Activated naive CD8-positive, alpha-beta T cell treated with anti-CD3 and anti-CD28 coated beads, Interleukin-2, amount 50 U/mL, for 24 hours (primary cell): Measurements from ENCODE around the gene TMEM92.
"Not testable (repeated sequence)": the region's sequence is repeated elsewhere in the genome, so short reads cannot be mapped to it uniquely, and the experiment has no call there.

Source experiments
- ATAC-seq: fragments of 150-1000 bp; cut with Tn5 transposase; one replicate; pipeline ENCODE4 v1.10.0; 2021
- DNase-seq: peaks from one replicate; pipeline ENCODE4 v3.0.0; 2021
- H3K27ac Mint-ChIP-seq: one replicate; pipeline ENCODE4 v1.8.0; 2021; ENCODE audit warnings: mild to moderate bottlenecking, mixed read lengths
- H3K27me3 Mint-ChIP-seq: one replicate; pipeline ENCODE4 v1.8.0; 2021; ENCODE audit warnings: mixed read lengths
- H3K36me3 Mint-ChIP-seq: one replicate; pipeline ENCODE4 v1.8.0; 2021; ENCODE audit warnings: low read depth, mixed read lengths
- H3K4me1 Mint-ChIP-seq: one replicate; pipeline ENCODE4 v1.8.0; 2021; ENCODE audit warnings: mixed read lengths
- H3K4me3 Mint-ChIP-seq: one replicate; pipeline ENCODE4 v1.8.0; 2021; ENCODE audit warnings: mild to moderate bottlenecking, moderate library complexity, mixed read lengths
- H3K9me3 Mint-ChIP-seq: one replicate; pipeline ENCODE4 v1.8.0; 2021; ENCODE audit warnings: mixed read lengths

TMEM92 gene

DNA sequence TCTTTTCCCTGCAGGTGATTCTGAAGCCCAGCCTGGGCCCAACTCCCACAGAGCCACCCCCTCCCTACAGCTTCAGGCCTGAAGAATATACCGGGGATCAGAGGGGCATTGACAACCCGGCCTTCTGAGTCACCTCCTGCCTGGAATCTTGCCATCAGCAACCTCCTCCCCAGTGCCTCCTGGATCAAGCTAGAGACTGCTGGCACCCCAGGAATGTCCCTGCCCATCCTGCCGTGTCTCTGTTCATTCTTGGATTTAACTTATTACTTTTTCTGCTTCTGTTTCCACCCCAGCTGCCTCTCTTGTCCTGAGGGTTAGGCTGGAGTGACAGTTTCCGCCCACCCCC, 4.9 kb downstream of the TMEM92 start:
- H3K4me1 Mint-ChIP-seq, result peaks cover 10% of the 10 kb centered on the region
- ATAC-seq (no peak), DNase-seq (no peak)
- H3K36me3 Mint-ChIP-seq, result no peaks in the 10 kb centered on the region
- H3K27me3 Mint-ChIP-seq, result peaks cover 38% of the 10 kb centered on the region
- no peak overlapping the region for H3K4me3 Mint-ChIP-seq
- H3K27ac Mint-ChIP-seq, result no peak overlapping the region
- H3K9me3 Mint-ChIP-seq, result no peaks in the 10 kb centered on the region

DNA sequence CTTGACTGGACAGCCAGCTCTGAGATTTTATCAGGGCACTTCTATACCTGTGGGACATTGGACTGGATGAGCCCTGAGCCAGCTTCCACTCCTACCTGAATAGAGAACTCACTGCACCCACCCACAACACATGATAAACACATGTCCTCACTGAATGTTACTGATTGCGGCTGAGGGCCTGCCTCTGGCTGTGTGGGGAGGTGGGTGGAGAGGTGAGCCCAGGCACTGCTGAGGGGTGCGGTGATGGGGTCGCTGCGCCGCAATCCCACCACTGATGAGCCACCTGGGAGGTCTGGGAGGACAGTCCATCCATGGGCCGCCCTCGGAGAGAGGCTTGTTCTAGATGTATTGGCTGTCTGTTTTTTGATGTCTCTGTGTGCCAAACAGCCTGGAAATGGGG, 5.4 kb downstream of the TMEM92 start:
- no peaks in the 10 kb centered on the region for H3K36me3 Mint-ChIP-seq
- H3K4me3 Mint-ChIP-seq, result no peak overlapping the region
- H3K27me3 Mint-ChIP-seq, result peaks cover 36% of the 10 kb centered on the region
- H3K4me1 Mint-ChIP-seq, result peaks cover 10% of the 10 kb centered on the region
- no peak overlapping the region for H3K27ac Mint-ChIP-seq
- no peak for ATAC-seq
- H3K9me3 Mint-ChIP-seq, result no peaks in the 10 kb centered on the region
- DNase-seq, result no peak

DNA sequence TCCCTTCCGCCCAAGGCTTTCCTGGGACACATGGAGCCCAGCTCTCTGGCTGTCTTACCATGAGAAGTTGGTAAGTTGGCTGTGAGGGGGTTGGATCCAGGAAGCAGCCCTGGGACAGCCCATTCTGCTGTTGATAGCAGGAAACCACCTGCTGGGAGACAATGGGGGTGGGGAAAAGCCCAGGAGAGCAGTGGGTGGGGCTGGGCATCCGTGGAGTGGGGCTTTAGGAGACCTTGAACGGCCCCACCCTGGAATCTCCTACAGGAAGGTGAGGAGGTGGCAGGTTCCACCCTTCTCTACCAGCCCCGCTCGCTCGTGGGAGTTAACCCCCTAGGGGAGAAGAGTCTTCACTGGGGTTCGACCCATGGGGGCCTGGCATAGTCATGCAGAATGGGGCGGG, 5.8 kb downstream of the TMEM92 start:
- no peaks in the 10 kb centered on the region for H3K36me3 Mint-ChIP-seq
- DNase-seq (no peak), ATAC-seq (no peak)
- H3K27me3 Mint-ChIP-seq, result peaks cover 32% of the 10 kb centered on the region
- no peak overlapping the region for H3K4me3 Mint-ChIP-seq
- H3K9me3 Mint-ChIP-seq, result no peaks in the 10 kb centered on the region
- H3K27ac Mint-ChIP-seq, result no peak overlapping the region
- peaks cover 10% of the 10 kb centered on the region for H3K4me1 Mint-ChIP-seq

DNA sequence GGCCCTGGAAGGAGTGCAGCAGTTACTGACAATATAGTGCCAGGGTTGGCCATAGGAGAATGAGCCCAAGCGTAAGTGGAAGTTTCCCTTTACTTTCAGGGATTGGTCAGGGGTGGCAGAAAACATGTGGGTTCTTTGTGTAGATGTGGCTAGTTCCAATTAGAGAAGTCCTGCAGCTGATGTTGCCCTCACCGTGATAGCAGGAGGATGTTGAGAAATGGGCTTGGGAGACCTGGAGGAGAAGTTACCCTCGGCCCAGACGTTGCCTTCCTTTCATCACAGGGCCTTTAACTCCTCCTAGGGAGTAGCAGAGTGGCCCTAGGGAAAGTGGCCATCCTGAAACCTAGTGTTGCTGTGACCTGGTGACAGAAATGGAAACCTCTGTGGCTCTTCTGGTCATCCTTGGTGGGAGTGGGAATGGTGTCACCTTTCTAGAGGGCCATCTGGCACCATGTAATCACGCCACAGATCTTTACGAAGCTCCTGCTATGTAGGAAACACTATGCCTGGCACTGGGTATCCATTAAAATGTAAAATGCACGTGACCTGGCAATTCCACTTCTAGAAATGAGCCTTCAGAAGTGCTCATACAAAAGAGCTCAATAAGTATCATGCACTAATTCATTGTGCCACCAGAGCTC, 6.7 kb downstream of the TMEM92 start:
- H3K4me3 Mint-ChIP-seq, result no peak overlapping the region
- H3K27me3 Mint-ChIP-seq, result peaks cover 27% of the 10 kb centered on the region

DNA sequence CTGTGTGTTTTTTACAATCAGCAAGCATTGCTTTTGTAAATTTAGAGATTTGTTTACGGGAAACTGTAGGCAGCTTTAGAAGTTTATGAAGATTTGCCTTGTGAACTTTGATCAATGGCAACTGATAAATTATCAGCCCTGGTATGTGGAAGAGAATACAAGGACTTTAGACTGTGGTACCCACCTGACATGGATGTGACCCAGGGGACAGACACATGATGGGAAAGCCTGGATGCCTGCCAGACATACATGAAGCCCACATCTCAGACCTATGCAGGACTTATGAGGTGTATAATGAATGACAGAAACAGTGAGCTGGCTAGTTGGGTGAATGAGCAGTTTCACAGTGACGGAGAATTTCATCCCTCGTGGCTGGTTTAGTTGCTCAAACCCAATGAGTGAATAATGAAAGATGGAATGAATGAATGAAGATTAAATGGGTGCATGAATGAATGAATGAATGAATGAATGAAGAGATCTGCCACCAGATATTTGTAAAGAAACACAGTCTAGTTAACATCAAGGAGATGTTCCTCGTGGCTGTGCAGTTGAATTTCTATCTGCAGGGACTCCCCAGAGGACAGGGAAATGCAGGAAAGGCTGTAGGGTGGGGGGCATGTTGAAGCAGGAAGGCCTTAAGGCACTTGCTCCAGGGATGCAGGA, 7.6 kb downstream of the TMEM92 start:
- H3K4me3 Mint-ChIP-seq, result no peak overlapping the region
- peaks cover 11% of the 10 kb centered on the region for H3K4me1 Mint-ChIP-seq
- no peak for DNase-seq
- no peak overlapping the region for H3K27ac Mint-ChIP-seq
- no peak for ATAC-seq
- H3K36me3 Mint-ChIP-seq, result no peaks in the 10 kb centered on the region
- peaks cover 27% of the 10 kb centered on the region for H3K27me3 Mint-ChIP-seq
- no peaks in the 10 kb centered on the region for H3K9me3 Mint-ChIP-seq

More for the DNA sequence above, 6.7 kb downstream of the TMEM92 start:
- no peaks in the 10 kb centered on the region for H3K36me3 Mint-ChIP-seq
- ATAC-seq, result no peak
- no peak overlapping the region for H3K27ac Mint-ChIP-seq
- no peak for DNase-seq
- peaks cover 10% of the 10 kb centered on the region for H3K4me1 Mint-ChIP-seq
- no peaks in the 10 kb centered on the region for H3K9me3 Mint-ChIP-seq

DNA sequence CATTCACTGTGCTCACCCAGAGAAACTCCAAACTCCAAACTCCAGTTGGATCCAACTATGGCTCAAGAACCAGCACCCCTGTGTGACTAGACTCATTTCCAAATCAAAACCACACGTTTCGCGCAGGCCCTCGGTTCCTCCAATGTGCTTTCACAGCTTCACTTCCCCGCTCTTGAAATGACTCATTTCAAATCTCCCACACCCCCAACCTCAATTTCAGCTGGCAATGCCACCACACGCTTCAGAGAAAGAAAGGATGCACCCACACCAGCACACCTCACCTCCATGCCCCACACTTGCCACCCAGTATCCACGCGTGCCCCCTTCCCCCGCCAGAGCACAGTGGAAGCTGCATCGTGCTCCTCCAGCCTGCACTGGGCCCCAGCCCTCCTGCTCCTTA, 9.0 kb downstream of the TMEM92 start:
- Mint-ChIP-seq H3K4me3 (no peak overlapping the region), H3K27ac (no peak overlapping the region), H3K4me1 (peaks cover 11% of the 10 kb centered on the region), H3K27me3 (peaks cover 24% of the 10 kb centered on the region), H3K36me3 (no peaks in the 10 kb centered on the region), H3K9me3 (no peaks in the 10 kb centered on the region)
- ATAC-seq (peak; percentile 69), DNase-seq (peak; percentile 26)

DNA sequence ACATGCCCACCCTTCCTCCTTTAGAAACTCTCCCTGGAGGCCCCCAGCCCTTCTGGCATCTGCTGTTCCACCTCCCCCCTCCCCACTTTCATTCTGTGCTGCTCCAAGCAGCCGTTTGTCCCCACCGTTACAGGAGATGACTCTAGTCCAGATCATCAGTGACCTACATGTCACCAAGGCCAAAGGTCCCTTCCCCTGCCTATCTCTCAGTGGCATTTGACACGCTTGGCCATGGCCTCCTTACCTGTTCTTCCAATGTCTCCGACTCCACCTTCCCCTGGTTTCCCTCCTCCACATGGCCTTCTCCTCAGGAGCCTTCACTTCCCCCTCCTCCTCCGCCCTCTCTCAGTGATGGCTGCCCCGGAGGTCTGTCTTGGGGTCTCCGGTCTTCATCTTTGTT, 9.4 kb downstream of the TMEM92 start:
- Mint-ChIP-seq H3K36me3 (no peaks in the 10 kb centered on the region), H3K27ac (no peak overlapping the region), H3K9me3 (no peaks in the 10 kb centered on the region), H3K27me3 (peaks cover 28% of the 10 kb centered on the region), H3K4me3 (no peak overlapping the region), H3K4me1 (peaks cover 11% of the 10 kb centered on the region)
- DNase-seq (no peak), ATAC-seq (no peak)

DNA sequence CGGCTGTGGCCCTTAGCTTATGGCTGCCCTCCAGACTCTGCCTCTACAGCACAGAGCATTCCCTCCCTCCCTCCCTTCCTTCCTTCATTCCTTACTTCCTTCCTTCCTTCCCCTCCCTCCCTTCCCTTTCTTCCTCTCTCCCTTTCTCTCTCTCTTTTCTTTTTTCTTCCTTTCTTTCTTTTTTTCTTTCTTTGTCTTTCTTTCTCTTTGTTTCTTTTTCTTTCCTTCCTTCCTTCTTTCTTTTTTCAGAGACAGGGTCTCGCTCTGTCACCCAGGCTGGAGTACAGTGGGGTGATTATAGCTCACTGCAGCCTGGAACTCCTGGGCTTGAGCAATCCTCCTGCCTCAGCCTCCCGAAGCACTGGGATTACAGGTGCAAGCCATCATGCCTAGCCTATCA, 11.7 kb downstream of the TMEM92 start:
- no peaks in the 10 kb centered on the region for H3K9me3 Mint-ChIP-seq
- H3K36me3 Mint-ChIP-seq, result no peaks in the 10 kb centered on the region
- H3K4me3 Mint-ChIP-seq, result no peak overlapping the region
- DNase-seq (no peak), ATAC-seq (no peak)
- H3K27ac Mint-ChIP-seq, result no peak overlapping the region
- peaks cover 24% of the 10 kb centered on the region for H3K4me1 Mint-ChIP-seq
- peaks cover 33% of the 10 kb centered on the region for H3K27me3 Mint-ChIP-seq

DNA sequence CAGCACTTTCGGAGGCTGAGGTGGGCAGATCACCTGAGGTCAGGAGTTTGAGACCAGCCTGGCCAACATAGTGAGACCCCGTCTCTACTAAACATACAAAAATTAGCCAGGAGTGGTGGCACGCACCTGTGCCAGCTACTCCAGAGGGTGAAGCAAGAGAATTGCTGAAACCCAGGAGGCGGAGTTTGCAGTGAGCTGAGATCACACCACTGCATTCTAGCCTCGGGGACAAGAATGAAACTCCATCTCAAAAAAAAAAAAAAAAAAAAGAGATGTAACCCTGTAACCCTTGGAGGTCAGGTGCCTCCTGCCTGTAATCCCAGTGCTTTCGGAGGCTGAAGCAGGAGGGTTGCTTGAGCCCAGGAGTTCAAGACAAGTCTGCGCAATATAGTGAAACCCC, 13.0 kb downstream of the TMEM92 start:
- H3K9me3 Mint-ChIP-seq, H3K27ac Mint-ChIP-seq, H3K36me3 Mint-ChIP-seq, ATAC-seq, DNase-seq, H3K4me3 Mint-ChIP-seq: not testable (repeated sequence)
- Mint-ChIP-seq H3K27me3 (peaks cover 30% of the 10 kb centered on the region), H3K4me1 (peaks cover 25% of the 10 kb centered on the region)

DNA sequence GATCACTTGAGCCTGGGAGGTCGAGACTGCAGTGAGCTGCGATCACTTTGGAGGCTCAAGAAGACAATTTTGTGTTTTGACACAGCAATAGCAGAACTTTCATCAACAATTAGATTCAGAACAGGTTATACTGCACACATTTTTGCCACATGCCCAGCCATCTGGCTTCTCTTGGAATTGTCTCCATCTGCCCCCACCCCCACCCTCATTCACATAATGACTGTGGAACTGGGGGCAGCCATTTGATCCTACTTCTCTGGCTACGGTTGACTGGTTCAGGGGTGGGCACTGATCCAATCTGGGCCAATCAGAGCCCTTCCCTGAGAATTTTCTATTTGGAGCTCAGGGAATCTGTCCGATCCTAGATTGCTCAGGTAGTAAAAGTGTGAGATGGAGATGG, 14.0 kb downstream of the TMEM92 start:
- H3K9me3 Mint-ChIP-seq, result no peaks in the 10 kb centered on the region
- peaks cover 20% of the 10 kb centered on the region for H3K4me1 Mint-ChIP-seq
- H3K36me3 Mint-ChIP-seq, result no peaks in the 10 kb centered on the region
- peaks cover 28% of the 10 kb centered on the region for H3K27me3 Mint-ChIP-seq
- no peak overlapping the region for H3K27ac Mint-ChIP-seq
- ATAC-seq, result no peak
- H3K4me3 Mint-ChIP-seq, result no peak overlapping the region
- no peak for DNase-seq

DNA sequence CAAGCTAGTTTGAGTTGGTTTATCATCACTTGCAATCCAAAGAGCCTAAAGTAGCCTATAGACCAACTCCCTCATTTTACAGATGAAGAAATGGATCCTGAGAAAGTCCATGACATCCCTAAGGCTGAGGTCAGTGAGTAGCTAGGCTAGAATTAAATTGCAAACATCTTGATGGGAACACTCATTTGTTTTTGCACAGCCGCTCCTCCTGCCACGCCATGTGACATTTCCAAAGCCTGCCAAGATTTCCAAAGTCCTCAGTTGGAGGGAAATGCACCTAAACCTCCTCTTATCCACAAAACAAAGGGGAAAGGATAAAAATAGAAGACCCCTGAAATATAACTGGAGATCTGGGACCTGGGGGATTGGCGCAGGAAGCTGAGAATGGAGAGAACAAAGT, 15.0 kb downstream of the TMEM92 start:
- Mint-ChIP-seq H3K27me3 (peaks cover 22% of the 10 kb centered on the region), H3K9me3 (no peaks in the 10 kb centered on the region), H3K27ac (no peak overlapping the region), H3K4me3 (no peak overlapping the region), H3K36me3 (no peaks in the 10 kb centered on the region), H3K4me1 (peaks cover 17% of the 10 kb centered on the region)
- DNase-seq (no peak), ATAC-seq (no peak)

DNA sequence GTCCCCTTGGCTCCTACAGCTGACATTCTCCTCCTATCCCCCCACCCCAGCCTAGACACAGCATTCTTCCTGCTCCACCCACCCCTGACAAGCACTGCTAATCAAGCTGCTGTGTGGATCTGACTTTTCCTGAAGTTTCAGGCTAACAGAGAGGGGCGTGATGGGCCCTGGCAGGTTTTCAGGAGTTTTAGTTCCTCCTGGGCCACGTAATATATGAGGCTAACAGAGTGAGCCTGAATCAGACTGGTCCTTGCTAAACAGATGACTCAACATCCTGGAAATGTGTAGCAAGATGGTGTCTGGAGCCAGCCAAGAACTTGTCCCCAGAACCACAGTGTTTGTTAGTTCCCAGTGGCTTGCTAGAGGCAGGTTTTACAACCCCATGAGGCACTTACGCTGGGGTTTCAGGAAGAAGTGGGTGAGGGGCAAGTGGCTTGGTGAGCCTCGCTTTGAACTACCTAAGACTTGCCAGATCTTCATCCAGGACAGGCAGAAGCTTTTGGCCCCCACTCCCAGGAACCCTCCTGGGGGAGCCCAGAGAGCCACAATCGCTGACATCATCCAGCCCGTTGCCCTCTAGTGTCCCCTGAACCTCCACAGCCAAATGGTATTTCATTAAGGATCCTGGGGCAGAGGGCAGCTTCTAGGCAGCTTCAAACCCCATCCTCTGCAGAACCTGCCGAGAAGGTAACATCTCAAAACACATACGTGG, 15.9 kb downstream of the TMEM92 start:
- peak; percentile 98 for ATAC-seq
- H3K27me3 Mint-ChIP-seq, result peaks cover 22% of the 10 kb centered on the region
- H3K4me1 Mint-ChIP-seq, result peaks cover 17% of the 10 kb centered on the region
- no peak for DNase-seq
- H3K27ac Mint-ChIP-seq, result no peak overlapping the region
- no peak overlapping the region for H3K4me3 Mint-ChIP-seq
- no peaks in the 10 kb centered on the region for H3K36me3 Mint-ChIP-seq
- H3K9me3 Mint-ChIP-seq, result no peaks in the 10 kb centered on the region

DNA sequence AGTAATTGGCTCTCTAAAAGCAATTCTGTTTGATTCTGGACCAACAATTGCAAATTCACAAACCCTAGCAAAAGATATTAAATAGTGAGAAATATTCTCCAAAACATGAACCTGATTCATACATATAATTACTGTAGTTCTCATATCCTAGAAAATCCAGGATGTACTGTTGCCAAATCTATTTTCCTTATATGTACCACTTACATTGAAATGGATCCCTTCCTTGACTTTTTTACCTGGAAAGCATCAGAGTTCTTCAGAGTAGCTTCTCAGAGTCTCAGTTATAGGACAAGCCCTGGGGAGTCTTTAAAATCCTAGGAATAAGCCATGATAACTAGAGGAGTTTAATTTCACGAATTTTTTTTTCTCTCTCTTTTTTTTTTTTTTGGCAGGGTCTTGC, 16.7 kb downstream of the TMEM92 start:
- Mint-ChIP-seq H3K36me3 (no peaks in the 10 kb centered on the region), H3K27me3 (peaks cover 21% of the 10 kb centered on the region), H3K4me1 (peaks cover 17% of the 10 kb centered on the region), H3K4me3 (no peak overlapping the region), H3K9me3 (no peaks in the 10 kb centered on the region), H3K27ac (no peak overlapping the region)
- DNase-seq, result no peak
- no peak for ATAC-seq

DNA sequence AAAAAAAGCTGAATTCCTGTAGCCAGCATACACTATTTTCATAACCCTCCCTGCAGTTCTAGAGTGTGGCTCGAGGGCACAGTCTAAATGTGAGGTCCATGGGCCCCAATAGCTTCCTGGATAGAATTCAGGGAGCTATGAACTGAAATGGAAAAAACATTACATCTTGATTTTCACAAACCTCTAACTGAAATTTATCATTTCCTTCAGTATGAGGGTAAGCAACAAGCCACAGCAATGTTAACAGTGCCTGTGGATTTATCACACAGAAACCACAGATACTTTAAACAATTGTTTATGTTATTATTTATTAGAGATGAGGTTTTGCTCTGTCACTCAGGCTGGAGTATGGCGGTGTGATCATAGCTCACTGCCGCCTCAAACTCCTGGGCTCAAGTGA, 18.2 kb downstream of the TMEM92 start:
- Mint-ChIP-seq H3K27me3 (peaks cover 18% of the 10 kb centered on the region), H3K36me3 (no peaks in the 10 kb centered on the region), H3K27ac (no peak overlapping the region), H3K4me1 (peaks cover 16% of the 10 kb centered on the region), H3K9me3 (no peaks in the 10 kb centered on the region), H3K4me3 (no peak overlapping the region)
- DNase-seq (no peak), ATAC-seq (no peak)

DNA sequence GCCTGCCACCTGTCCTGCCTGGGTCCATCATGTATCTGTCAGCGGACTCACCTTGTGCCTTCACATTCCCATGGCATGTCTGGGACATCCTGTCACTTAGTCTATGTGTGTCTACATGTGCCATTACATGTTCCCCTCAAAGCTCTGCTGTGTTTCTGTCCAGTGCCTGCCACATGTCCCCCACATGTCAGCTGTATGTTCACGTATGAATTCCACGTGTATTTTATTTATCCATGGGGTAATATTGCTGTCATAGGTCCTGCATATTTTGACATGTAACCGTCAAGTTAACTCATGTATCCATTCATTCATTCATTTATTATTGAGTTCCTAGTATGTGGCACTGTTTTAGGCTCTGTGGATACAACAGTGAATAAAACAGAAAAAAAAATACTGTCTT, 20.8 kb downstream of the TMEM92 start:
- no peaks in the 10 kb centered on the region for H3K9me3 Mint-ChIP-seq
- peaks cover 9% of the 10 kb centered on the region for H3K4me1 Mint-ChIP-seq
- no peak for ATAC-seq
- no peak overlapping the region for H3K4me3 Mint-ChIP-seq
- no peak for DNase-seq
- H3K27me3 Mint-ChIP-seq, result peaks cover 11% of the 10 kb centered on the region
- no peaks in the 10 kb centered on the region for H3K36me3 Mint-ChIP-seq
- H3K27ac Mint-ChIP-seq, result no peak overlapping the region
